Transverse colon (tissue), 4 donors: ENCODE data around the gene SMIM45.

ENCODE experiments used
- DNase-seq: peaks from one replicate; pipeline ENCODE4 v3.0.0-alpha.2; 2019
- H3K27ac ChIP-seq, 4 donors: fragments of 200-600 bp; sonication (generic); 2 replicates each; pipeline ENCODE4 v1.5.1; 2016 to 2018; ENCODE audit warnings: inconsistent platforms in 4 of 4
- H3K27me3 ChIP-seq: fragments of 200-600 bp; sonication (generic); 2 replicates; pipeline ENCODE4 v1.5.1; 2017; ENCODE audit warnings: inconsistent platforms
- H3K36me3 ChIP-seq, 4 donors: fragments of 200-600 bp; sonication (generic); 2 replicates each; pipeline ENCODE4 v1.5.1; 2017 to 2019; ENCODE audit warnings: inconsistent platforms in 4 of 4
- H3K4me1 ChIP-seq, 4 donors: fragments of 200-600 bp; sonication (generic); 2 replicates each; pipeline ENCODE4 v1.5.1; 2017 to 2020; ENCODE audit warnings: inconsistent platforms in 4 of 4
- H3K4me3 ChIP-seq, 4 donors: fragments of 200-600 bp; sonication (generic); 1 replicate in 1 of 4; 2 replicates in 3 of 4; pipeline versions ENCODE4 v1.5.1 to v1.6.1; 2017 to 2019; ENCODE audit warnings: inconsistent platforms in 4 of 4
- H3K9me3 ChIP-seq, 2 donors: fragments of 200-600 bp; sonication (generic); 2 replicates each; pipeline ENCODE4 v1.5.1; 2017 to 2019; ENCODE audit warnings: inconsistent platforms in 2 of 2
- CTCF ChIP-seq, 5 experiments: fragments of 200-600 bp in 3 of 5; fragments of 450-650 bp in 2 of 5; sonication (generic) in 3 of 5; IDR thresholded peaks; 1 replicate in 2 of 5; 2 replicates in 3 of 5; pipeline ENCODE4 v1.5.1; 2016 to 2017; ENCODE audit warnings: antibody characterized with exemption in 5 of 5, inconsistent platforms in 3 of 5, mild to moderate bottlenecking in 2 of 5, moderate library complexity in 1 of 5
- EP300 ChIP-seq: sonication (generic); formaldehyde crosslinking; IDR thresholded peaks from one replicate; pipeline ENCODE4 v1.6.1; 2017; ENCODE audit warnings: antibody characterized with exemption, low read depth
- POLR2A ChIP-seq: fragments of 450-650 bp; IDR thresholded peaks from one replicate; pipeline ENCODE4 v1.6.1; 2016; ENCODE audit warnings: antibody characterized with exemption, mild to moderate bottlenecking, moderate library complexity
- POLR2AphosphoS5 ChIP-seq, 3 donors: sonication (generic); formaldehyde crosslinking; IDR thresholded peaks; one replicate each; pipeline ENCODE4 v1.6.1; 2016; ENCODE audit warnings: antibody characterized with exemption in 3 of 3
- WGBS, 2 donors: methylation state at CpG; one replicate each; pipeline ENCODE4 v1.1.5; 2018; ENCODE audit warnings: low coverage in 1 of 2; 5-methylcytosine and 5-hydroxymethylcytosine counted together
- in situ Hi-C, 4 donors: fragments of 200-750 bp; cut with MboI; loops; one replicate each; pipeline versions ENCODE4 v1.15.0 to v1.15.1; 2017; ENCODE audit warnings: low sequenced_read_pairs in 3 of 4, low pct_ligation_motif_present in 1 of 4, low pct_unique_long_range_greater_than_20kb in 1 of 4
- intact Hi-C: fragments of 100-400 bp; cut with DNase I; formaldehyde crosslinking; loops from one replicate; pipeline ENCODE4 v1.15.1; 2023; ENCODE audit warnings: low total_unique reads

SMIM45 gene

DNA sequence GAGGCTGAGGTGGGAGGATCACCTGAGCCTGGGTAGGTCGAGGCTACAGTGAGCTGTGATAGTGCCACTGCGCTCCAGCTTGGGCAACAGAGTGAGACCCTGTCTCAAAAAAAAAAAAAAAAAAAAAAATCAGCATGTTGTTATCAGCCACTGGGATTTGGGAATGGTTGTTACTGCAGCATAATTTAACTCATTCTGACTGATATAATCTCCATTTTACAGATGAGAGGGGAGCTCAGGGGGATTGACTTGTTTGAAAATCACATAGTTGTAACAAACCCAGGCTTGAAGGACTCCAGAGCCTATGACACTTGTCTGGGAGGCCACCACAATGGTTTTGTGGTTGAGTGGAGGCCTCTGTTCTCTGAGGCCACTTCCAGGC lies 14.3 kb downstream of the SMIM45 start:
- DNase-seq, result no peak
- TF ChIP-seq POLR2AphosphoS5 (IDR thresholded peaks at IDR 0.05), result no peak
- no peak for TF ChIP-seq POLR2A
- TF ChIP-seq EP300, result no peak
- no peak for TF ChIP-seq CTCF (IDR thresholded peaks at IDR 0.05)
- H3K36me3 ChIP-seq, result no peaks in the 10 kb centered on the region
- H3K27me3 ChIP-seq, result peaks cover under 1% of the 10 kb centered on the region
- intact Hi-C loops (no loop called here), in situ Hi-C loops (loop anchor here (25.0 kb wide), 1 partner anchor 471 kb away; the partner anchor contains the start of gene NFAM1 (in 4 of the 4))
- H3K27ac ChIP-seq, result no peak overlapping the region
- WGBS, 2 donors, result 83 to 92% methylated on average over 2 of the region's 2 CpGs
- H3K4me1 ChIP-seq, result no peaks in the 10 kb centered on the region
- no peaks in the 10 kb centered on the region for H3K9me3 ChIP-seq
- H3K4me3 ChIP-seq, result no peak overlapping the region

- no peaks in the 10 kb centered on the region for H3K4me1 ChIP-seq
- 44 to 60% methylated on average over 1 to 8 of the region's 8 CpGs for WGBS, 2 donors
- H3K27me3 ChIP-seq, result peaks cover 5% of the 10 kb centered on the region
- H3K36me3 ChIP-seq, result no peaks in the 10 kb centered on the region
- peak; percentile 41 for DNase-seq
- intact Hi-C loops, result no loop called here
- TF ChIP-seq POLR2A, result no peak
- TF ChIP-seq CTCF (IDR thresholded peaks at IDR 0.05), result peak in 4 of 5 experiments; percentile 14 to 50 (median 36)
- no peak for TF ChIP-seq POLR2AphosphoS5 (IDR thresholded peaks at IDR 0.05)
- no peaks in the 10 kb centered on the region for H3K9me3 ChIP-seq
- in situ Hi-C loops, result loop anchor here (25.0 kb wide), 1 partner anchor 471 kb away; the partner anchor contains the start of gene NFAM1 (in 4 of the 4)
- no peak overlapping the region for H3K4me3 ChIP-seq
- no peak overlapping the region for H3K27ac ChIP-seq
Measured at GRCh38 chr22:41966607-41967240, 14.8 kb downstream of the SMIM45 start.

DNA sequence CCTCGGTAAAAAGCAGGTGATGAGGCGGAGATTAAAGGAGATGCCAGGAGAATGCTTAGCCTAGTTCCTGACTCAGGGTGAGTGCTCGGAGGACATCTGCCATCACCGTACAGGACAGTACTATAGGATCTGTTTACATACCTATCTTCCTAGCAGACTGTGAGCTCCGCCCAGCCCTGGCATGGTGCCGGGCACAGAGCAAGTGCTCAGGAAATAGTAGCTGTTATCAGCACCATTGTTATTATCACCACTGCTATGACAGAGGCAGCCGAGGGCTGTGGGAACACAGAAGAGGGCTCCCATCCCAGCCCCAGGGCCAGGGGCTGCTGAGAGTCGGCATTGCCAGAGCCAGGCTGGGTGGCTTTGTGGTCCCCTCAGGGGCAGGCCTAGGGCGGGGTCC lies 16.7 kb downstream of the SMIM45 start:
- TF ChIP-seq EP300, result no peak
- no peak for TF ChIP-seq CTCF (IDR thresholded peaks at IDR 0.05)
- TF ChIP-seq POLR2AphosphoS5 (IDR thresholded peaks at IDR 0.05), result no peak
- TF ChIP-seq POLR2A, result no peak
- Histone ChIP-seq H3K27me3 (peaks cover 24% of the 10 kb centered on the region), H3K4me1 (no peaks in the 10 kb centered on the region), H3K9me3 (no peaks in the 10 kb centered on the region), H3K36me3 (no peaks in the 10 kb centered on the region), H3K4me3 (no peak overlapping the region), H3K27ac (no peak overlapping the region)
- intact Hi-C loops, result no loop called here
- 43 to 100% methylated on average over 1 to 7 of the region's 9 CpGs for WGBS, 2 donors
- DNase-seq, result peak; percentile 37
- in situ Hi-C loops, result loop anchor here (25.0 kb wide), 1 partner anchor 469 kb away; the partner anchor contains the start of gene NFAM1 (in 4 of the 4)

DNA sequence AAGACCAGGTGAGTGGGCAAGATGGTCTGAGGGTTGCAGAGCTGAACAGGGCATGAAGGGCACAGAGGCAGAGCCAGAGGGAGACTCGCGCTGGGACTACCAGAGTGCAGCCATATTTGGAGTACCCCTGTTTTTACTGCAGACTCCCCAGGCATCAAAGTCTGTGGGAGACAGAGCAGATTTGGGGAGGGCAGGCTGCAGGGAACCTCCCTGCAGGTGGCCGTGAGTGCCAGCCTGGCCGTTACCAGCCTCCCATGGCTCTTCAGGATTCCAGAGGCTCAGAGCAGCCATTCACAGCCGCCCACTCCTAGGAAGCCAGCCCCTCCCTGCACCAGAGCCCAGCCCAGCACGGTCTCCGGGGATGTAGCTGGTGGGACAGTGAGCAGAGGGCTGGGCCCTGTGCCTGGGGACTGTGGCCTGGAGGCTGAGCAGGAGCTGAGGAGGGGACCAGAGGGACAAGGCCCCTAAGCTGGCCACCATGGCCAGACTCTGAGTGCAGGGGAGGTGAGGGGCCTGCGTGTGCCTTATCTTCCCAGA lies 17.2 kb downstream of the SMIM45 start, which contains the start of gene SEPTIN3:
Gene SEPTIN3 (plus strand): TSS at position 334 of the 537 bp plus-strand sequence. CDS start 2,050 bp downstream, outside the sequence.
- DNase-seq, result no peak
- TF ChIP-seq POLR2AphosphoS5 (IDR thresholded peaks at IDR 0.05) (no peak), POLR2A (no peak), CTCF (IDR thresholded peaks at IDR 0.05) (no peak), EP300 (no peak)
- no peaks in the 10 kb centered on the region for H3K9me3 ChIP-seq
- H3K27ac ChIP-seq, result no peak within 1 kb of the TSS
- no peak within 1 kb of the TSS for H3K4me3 ChIP-seq
- H3K27me3 ChIP-seq, result peaks cover 30% of the 10 kb centered on the region
- 76 to 86% methylated on average over 2 to 8 of the region's 8 CpGs for WGBS, 2 donors
- H3K4me1 ChIP-seq, result no peaks in the 10 kb centered on the region
- intact Hi-C loops (no loop called here), in situ Hi-C loops (loop anchor here (25.0 kb wide), 1 partner anchor 468 kb away; the partner anchor contains the start of gene NFAM1 (in 4 of the 4))
- H3K36me3 ChIP-seq, result no peaks in the 10 kb centered on the region
